HG03457 (cell line): ENCODE data around the gene SH3GL3.

Experiments
- ATAC-seq: cut with Tn5 transposase; IDR thresholded peaks from one replicate; pipeline ENCODE4 v1.9.1; 2021; ENCODE audit warnings: moderate number of reproducible peaks; ENCODE audit not compliant: unreplicated experiment

Gene SH3GL3

DNA sequence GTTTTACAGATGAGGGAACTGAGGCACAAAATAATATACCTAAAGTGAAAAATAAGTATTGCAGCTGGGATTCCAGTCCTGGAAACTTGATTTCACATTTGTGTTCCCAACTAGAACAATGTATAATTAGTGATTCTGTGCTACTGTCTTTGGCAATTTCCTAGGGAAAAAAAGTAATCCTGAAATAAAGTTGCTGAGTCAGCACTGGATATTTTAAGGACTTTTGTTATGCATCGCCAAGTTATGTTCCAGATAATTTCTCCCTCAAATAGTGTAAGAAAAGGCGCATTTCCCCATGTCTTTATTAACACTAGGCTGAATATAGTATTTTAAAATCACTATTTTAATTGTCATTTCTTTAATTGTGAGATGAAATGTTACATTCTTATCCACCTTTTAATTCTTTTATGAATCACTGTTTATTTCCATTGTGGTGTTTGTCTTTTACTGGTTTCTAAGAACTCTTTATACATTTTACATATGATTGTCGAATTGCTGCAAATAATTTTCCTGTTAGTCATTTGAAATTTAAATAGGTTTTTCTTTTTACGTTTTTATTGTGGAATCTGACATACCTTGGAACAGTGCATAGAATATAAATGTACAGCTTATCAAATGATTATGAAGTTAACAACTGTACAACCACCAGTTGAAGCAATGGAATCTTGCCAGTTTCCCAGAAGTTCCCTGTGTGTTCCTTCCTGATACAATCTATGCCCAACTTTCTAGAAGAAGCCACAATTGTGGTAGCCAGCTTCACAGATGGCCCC is 56.6 kb downstream of the SH3GL3 start:
- no peak for ATAC-seq

DNA sequence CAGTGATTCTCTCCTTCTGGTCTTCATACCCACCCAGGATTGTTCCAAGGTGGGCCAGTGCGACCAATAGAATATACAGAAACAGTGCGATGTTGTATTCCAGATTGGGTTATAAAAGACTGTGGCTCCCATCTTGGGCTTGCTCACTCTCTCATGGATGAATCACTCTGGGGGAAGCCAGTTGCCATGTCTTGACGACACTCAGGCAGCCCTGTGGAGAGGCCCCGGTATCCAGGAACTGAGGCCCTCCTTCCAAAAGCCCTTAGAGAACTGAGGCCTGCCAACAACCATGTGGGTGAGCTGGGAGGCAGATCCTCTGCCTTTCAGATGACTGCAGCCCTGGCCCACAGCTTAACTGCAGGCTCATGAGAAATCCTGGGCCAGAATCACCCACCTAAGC is 57.2 kb downstream of the SH3GL3 start:
- no peak for ATAC-seq

DNA sequence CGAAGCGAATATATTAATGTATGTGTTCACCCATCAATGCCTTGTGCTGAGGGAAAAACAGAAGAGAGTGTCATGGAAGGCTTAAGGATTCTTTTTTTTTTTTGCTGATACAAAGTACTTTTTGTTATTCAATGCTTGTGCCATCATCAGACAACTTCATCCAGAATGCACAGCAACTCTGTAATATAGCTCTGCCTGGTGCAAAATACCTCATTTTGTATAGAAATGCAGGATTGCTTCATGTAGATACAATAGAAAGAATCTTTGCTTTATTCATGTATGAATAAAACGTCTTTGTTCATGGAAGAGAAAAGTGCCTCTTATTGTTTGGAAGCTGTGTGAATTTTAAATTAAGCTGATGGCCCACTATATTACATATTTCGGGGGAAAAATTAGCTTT is 62.9 kb downstream of the SH3GL3 start:
- no peak for ATAC-seq

DNA sequence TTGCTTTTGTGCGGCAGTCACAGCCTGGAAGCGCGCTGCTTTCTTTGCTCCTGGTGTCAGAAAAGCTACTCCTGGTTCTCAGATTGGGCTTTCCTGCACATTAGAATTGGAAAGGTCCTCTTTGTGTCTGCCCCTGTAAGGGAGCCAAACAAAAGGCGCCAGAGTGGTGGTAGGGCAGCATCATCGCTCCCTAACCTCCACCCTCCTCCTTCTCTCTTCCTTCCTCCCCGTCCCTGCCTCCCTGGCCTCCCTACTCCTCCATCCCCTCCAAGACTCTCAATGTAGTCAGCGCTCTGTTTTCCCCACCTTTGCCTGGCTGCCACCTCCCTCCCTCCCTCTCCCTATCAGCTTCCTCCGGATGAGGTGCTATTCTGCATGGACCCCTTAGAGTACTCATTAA is 65.3 kb downstream of the SH3GL3 start:
- no peak for ATAC-seq

DNA sequence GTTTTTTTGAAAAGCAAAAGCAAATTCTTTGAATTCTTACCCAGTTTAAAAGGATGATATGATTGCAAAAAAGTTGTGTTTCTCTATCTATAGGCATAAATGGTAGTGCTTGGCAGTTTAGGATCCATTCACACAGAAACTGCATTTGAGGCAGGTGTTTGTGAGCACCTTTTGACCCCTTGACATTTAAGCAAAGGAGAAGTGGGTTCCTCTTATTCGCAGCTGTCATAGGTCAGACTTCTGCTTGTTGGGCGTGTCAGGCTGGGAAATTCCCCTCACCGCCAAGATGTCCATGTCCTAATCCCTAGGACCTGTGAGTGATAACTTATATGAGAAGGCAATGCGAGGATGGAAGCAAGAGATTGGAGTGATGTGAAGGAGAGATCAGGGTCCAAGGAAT is 67.4 kb downstream of the SH3GL3 start:
- no peak for ATAC-seq

DNA sequence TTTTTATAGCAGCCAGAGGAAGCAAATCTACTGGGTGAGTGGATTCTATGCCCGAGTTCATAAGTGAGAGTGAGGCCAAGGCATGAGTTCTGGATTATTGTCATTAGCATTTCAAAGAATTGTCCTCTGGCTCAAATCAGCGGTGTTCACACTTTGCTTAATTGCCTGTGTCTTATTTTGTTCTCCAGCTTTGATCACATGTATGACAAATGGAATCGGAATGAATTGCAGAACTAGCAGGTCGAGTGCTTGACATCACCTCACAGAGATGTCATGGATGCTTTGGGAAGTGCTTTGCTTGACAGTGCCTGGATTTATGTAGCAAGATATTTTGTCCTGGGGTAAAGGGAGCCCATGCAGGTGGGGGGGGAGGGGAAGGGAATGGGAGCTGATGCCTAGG is 68.0 kb downstream of the SH3GL3 start:
- no peak for ATAC-seq

DNA sequence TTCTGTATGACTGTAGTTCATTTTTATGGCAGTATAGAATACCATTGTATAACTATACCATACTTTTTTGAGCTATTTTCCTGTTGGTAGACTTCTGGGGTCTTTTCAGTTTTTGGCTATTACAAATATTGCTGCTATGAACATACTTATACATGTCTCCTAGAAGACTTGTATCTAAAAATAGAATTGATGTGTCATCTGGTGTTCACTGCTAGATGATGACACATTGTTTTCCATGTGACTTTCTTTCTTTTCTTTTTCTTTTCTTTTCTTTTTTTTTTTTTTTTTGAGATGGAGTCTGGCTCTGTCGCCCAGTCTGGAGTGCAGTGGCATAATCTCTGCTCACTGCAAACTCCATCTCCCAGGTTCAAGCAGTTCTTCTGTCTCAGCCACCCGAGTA is 69.8 kb downstream of the SH3GL3 start:
- ATAC-seq, result no peak

DNA sequence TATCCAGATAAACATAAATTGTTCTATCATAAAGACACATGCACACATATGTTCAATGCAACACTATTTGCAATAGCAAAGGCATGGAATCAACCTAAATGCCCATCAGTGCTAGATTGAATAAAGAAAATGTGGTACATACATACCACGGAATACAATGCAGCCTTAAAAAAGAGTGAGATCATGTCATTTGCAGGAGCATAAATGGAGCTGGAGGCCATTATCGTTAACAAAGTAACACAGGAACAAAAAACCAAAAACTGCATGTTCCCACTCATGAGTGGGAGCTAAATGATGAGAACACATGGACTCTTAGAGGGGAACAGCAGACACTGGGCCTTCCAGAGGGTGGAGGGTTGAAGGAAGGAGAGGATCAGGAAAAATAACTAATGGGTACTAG is 79.2 kb downstream of the SH3GL3 start:
- ATAC-seq, result no peak

DNA sequence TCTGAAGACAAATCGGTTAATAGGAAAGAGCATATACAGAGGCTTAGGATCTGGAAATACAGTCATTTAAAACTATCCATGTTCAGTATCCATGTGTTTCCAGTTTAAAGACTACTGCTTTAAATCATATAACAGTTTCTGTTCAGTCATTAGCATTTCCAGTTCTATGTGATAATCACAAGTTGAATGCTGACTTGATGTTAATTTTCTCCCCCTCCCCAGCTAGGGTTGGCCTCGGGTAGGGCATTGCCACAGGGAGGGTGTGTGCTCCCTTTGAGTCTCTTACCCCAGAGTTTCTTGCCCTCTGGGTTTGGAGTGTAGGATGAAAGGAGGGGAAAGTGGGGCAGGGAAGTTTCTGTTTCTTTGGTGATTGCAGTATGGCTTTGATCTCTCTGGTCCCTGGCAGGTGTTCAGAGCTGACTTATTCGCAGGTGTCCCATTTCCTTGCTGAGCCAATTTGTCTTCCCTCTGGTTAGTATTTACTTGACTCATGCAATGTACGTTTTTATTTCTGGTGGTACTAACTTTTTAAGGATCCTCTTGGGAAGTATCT is 86.3 kb downstream of the SH3GL3 start:
- ATAC-seq, result no peak

DNA sequence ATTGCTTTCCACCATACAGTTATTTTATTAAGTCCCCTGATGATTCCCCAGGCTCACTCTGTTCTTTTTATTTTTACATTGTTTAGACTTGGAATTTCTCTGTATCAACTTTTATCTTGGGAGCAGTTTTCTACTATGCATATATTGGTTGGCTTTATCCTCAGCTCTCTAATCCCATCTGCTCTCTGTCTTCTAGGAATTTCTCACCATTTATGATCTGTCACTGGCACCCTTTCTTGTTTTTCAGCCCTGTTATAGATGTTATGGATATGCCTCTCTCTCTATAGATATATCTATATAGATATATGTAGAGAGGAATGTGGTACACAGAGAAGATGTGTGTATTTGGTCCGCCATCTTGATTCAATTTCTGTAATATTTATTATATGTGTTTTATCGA is 90.5 kb downstream of the SH3GL3 start:
- no peak for ATAC-seq

DNA sequence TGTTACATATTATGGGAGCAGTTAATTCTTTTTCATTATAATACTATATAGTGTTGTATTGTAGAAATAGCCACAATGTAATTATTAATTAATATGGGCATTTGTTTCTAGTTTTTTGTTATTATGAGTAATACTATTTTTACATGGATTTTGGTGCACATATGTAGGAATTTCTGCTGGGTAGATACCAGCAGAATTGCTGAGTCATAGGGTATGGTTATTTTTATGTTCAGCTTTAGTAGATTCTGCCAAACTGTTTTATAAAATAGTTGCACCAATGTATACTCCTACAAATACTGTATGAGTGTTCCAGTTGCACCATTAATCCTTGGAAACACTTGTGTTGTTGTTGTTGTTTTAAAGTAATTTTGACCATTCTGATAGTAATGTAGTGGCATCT is 91.5 kb downstream of the SH3GL3 start:
- no peak for ATAC-seq

DNA sequence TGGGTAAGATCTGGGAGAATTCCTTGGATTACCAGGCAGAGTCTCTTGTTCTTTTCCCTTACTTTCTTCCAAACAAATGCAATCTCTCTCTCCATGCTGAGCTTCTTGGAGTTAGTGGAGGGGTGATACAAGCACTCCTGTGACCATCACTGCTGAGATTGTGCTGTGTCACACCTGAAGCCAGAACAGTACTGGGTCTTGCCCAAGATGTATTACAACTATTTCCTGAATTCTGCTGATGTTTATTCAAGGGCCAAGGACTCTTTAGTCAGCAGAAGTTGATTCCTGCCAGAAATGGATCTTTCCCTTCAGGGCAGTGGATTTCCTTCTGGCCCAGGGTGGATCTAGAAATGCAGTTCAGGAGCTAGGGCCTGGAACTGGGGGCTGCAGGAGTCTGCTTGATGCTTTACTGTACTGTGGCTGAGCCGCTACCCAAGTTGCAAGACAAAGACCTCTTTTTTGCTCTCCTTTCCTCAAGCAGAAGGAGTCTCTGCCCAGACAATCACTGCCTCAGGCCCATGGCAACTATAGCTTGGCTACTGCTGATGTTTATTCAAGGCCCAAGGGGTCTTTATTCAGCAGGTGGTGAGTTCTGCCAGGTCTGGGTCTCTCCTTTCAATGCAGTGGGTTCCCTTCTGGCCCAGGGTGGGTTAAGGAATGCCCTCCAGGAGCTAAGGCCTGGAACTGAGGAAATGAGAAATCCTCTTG is 98.8 kb downstream of the SH3GL3 start:
- ATAC-seq, result no peak

DNA sequence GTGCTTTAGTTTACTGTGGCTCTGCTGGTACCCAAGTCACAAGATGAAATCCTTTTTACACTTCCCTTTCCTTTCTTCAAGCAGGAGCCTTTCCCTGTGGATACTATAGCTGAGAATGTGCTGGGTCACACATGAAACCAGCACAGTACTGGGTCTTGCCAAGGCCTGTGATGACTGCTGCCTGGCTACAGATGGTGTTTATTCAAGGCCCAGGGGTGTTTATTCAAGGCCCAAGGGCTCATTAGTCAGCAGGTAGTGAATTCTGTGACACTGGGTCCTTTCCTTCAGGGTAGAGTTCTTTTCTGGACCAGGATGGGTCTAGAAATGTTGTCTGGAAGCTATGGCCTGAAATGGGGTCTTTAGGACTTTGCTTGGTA is 99.4 kb downstream of the SH3GL3 start:
- no peak for ATAC-seq

DNA sequence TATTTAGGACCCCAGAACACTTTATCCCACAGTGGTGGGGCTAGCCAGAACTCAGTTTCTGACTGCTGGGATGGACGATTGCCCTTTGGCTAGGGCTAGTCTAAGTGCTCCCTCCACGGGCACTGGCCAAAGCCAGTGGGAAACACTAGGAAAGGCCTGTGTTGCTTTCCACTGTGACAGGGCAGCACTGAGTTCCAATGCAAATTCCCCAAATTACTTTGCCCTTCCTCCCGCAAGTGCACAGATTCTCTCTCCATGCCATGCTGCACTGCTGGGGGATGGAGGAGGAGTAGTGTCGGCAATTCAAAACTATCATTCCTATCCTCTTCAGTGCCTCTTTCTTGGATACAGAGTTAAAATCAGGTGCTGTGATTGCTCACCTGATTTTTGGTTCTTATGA is 100.0 kb downstream of the SH3GL3 start:
- no peak for ATAC-seq

DNA sequence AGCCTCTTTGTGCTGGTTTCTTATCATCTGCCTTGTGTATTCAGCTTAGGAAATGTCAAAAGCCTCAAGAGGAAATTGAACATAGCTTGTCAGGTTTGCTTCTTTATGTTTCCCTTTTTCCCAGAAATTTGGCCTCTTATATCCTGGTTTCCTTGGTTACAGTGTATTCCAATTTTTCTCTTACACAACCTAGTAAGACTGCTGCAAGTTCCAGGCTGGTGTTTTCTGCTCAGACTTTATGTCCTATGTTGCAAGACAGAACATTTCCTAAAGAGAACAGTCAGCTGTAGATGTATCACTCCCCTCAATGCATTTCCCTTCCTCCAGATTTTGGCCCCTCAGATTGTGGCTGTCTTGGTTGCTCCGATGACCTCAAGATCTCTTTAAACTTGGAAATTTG is 102.5 kb downstream of the SH3GL3 start:
- no peak for ATAC-seq

DNA sequence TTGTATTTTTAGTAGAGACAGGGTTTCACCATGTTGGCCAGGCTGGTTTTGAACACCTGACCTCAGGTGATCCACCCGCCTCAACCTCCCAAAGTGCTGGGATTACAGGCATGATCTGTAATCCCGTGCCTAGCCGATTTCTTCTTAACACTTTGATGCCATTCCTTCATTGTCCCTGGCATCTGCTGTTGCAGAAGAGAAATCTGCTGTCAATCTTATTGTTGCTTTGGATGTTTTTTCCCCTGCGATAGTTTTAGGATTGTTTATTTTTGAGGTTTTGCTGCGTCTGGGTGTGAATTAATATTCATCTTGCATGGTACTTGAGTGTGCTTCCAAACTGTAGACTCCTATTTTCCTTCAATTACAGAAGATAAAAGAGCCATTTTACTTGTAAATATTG is 107.4 kb downstream of the SH3GL3 start:
- no peak for ATAC-seq

DNA sequence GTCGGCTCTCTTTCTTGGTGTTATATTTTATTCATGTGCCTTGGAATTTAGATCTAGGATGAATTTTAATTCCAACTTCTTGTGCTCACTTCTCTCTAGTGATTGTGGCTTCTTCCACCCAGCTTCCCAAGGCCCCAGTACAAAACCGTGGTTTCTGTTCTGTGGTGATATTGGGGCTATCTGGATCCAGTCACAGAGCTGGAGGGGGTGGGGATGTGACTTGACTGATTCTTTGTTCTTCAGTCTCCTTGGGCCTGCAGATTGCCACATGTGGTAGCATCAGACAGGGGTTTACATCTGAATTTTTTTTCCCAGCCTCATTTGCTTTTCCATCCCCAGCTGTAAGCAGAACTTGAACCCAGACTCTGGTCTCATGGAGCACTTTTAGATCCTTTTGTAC is 108.2 kb downstream of the SH3GL3 start:
- no peak for ATAC-seq

DNA sequence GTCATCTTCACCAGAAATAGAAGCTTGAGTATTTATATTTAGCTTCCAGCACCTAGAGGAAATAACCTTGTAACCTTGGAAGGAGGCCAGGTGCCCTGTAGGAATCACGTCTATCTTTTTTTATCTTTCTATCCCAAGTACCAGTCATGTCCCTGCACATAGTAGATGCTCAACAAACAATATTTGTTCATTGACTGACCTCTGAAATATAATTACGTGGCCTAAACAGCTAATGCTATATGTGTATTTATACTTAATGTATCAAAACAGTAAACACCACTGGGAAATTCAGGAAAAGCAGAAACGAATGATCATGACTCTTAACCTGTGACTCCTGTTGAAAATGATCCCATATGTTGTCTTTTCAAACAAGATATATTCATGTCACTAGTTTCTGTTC is 108.9 kb downstream of the SH3GL3 start:
- no peak for ATAC-seq

DNA sequence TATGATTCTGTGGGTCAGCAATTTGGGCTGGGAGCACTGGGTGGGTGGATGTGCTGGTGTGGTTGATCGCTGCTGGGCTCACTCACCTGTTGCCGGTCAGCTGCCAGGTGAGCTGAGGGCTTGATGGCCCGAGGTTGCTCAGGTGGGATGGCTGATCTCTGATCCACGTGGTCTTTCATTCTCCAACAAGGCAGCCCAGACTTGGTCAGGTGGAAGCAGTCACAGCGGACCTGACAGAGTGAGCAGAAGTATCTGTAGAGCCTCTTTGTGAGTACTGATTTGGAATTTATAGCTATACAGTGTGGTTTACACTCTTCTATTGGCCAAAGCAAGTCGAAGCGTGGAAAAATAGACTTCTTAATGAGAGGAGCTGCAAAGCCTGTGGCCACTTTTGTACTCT is 109.6 kb downstream of the SH3GL3 start:
- ATAC-seq, result no peak

DNA sequence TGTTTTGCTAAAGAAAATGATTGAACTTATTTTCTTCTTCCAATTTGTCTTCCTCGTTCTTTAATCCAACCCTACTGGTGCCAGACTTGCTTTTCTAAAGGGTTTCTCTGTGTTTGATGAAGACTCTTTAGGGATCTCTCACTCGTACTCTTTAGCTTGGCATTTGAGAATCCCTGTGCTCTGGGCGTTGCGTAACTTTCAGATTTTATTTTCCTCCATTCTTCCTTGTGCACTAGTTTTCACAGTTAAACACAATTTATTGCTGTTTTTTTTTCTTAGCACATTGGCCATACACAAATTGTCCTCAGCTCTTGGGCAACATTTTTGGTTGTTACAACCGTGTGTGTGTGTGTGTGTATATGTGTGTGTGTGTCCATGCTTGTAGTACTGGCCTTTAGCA is 111.0 kb downstream of the SH3GL3 start:
- ATAC-seq, result no peak

DNA sequence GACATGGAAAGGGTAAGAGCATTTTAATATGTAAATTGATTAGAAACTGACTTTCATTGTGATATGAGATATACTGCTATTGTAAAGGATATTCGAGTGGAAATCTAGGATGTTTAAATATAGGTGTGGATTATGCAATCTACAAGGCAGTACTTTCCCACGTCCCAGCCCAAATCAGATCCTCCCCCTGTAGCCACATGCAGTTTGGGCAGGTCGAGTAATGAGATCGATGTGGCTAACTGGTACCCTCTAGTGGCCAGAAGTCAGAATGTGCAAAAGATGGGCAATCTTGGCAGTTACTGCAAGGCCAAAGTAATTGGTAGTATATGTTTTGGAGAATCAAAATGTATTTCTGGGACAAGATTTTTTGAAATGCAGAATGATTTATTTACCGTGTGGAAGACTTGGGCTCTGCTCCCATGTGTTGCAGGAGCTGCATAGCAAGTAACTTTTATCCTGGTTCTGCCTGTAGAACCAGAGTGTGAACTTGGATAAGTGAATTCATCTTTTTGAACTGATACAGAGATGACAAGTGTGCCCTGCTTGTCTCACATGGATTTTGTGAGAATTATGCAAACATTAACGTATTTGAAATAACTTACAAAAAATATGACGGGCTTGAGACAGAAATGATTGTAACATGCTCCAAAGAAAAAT is 112.3 kb downstream of the SH3GL3 start:
- no peak for ATAC-seq

DNA sequence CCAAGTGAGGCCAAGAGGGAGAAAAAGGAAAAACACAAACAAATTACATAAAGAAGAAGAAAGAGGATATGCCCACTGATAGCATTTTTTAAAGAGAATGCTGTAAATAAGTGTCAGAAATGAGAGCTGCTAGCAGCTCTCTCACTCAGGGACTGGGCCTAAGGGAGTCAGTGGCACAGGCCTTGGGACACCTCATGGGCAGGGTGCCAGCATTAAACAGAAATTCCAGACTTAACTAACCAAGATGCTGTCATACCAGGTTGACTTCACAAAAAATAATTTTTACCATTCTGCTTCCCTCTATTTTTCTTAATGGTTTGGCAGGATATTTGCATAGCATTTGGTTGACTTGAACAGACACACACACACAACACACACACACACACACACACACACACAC is 114.5 kb downstream of the SH3GL3 start:
- no peak for ATAC-seq
